ENCODE data around the gene CLDN15. TPM values are rescaled to one million over a fixed set of nuclear protein-coding genes. Genes with fewer than 3 reads are reported as not detected.
A peak's percentile ranks its signal among the peaks of the same experiment; 100 is the strongest.

Gene CLDN15
- total RNA-seq, 1 donor from 2014 or later, result 46.4 TPM

- peak; percentile 93 for DNase-seq (ENCODE audit: low spot score)
Observed at GRCh38 chr7:101244375-101245146, 7.0 kb upstream of the CLDN15 start, which contains the start of gene FIS1. Gene FIS1 (minus strand): TSS chr7:101245081. CDS start chr7:101245004, 77 bp downstream.

GRCh38 chr7:101243646-101244374, 6.2 kb upstream of the CLDN15 start:
- no peak for DNase-seq (ENCODE audit: low spot score)

GRCh38 chr7:101241443-101242349, 4.1 kb upstream of the CLDN15 start:
- DNase-seq (ENCODE audit: low spot score), result no peak

- DNase-seq (ENCODE audit: low spot score), result no peak
Observed at GRCh38 chr7:101241015-101241363, 3.4 kb upstream of the CLDN15 start.

- peak; percentile 47 for DNase-seq (ENCODE audit: low spot score)
Observed at GRCh38 chr7:101240226-101241014, 2.8 kb upstream of the CLDN15 start.

GRCh38 chr7:101239951-101240220, 2.3 kb upstream of the CLDN15 start:
- DNase-seq (ENCODE audit: low spot score), result no peak

GRCh38 chr7:101239191-101239950, 1.8 kb upstream of the CLDN15 start:
- no peak for DNase-seq (ENCODE audit: low spot score)

- DNase-seq (ENCODE audit: low spot score), result no peak
Observed at GRCh38 chr7:101238226-101239182, 902 bp upstream of the CLDN15 start.

GRCh38 chr7:101236292-101236835, 1.2 kb downstream of the CLDN15 start:
- no peak for DNase-seq (ENCODE audit: low spot score)

GRCh38 chr7:101235522-101235921, 2.1 kb downstream of the CLDN15 start:
- peak; percentile 57 for DNase-seq (ENCODE audit: low spot score)

GRCh38 chr7:101235050-101235449, 2.6 kb downstream of the CLDN15 start:
- no peak for DNase-seq (ENCODE audit: low spot score)

- DNase-seq (ENCODE audit: low spot score), result no peak
Observed at GRCh38 chr7:101234636-101235035, 3.0 kb downstream of the CLDN15 start.

GRCh38 chr7:101233907-101234547, 3.6 kb downstream of the CLDN15 start:
- DNase-seq (ENCODE audit: low spot score), result no peak

GRCh38 chr7:101232141-101232850, 5.3 kb downstream of the CLDN15 start:
- DNase-seq (ENCODE audit: low spot score), result peak; percentile 64

GRCh38 chr7:101231644-101232043, 6.0 kb downstream of the CLDN15 start:
- DNase-seq (ENCODE audit: low spot score), result no peak

GRCh38 chr7:101226721-101227120, 10.9 kb downstream of the CLDN15 start:
- DNase-seq (ENCODE audit: low spot score), result no peak

GRCh38 chr7:101225650-101226049, 12.0 kb downstream of the CLDN15 start:
- DNase-seq (ENCODE audit: low spot score), result no peak

GRCh38 chr7:101223528-101223927, 14.1 kb downstream of the CLDN15 start:
- no peak for DNase-seq (ENCODE audit: low spot score)
